Iris pigment epithelial cell (primary cell): ENCODE measurements around the gene BGN.
A peak's percentile ranks its signal among the peaks of the same experiment; 100 is the strongest.

Source experiments
- DNase-seq: peaks from one replicate; pipeline ENCODE4 v3.0.0-alpha.2; 2011; ENCODE audit warnings: low read depth

Gene BGN

GRCh38 chrX:153460826-153461225 is 34.0 kb upstream of the BGN start:
- peak; percentile 54 for DNase-seq

- no peak for DNase-seq
These were observed 32.5 kb upstream of the BGN start for GRCh38 chrX:153462291-153462690.

GRCh38 chrX:153463031-153463430 is 31.7 kb upstream of the BGN start:
- DNase-seq, result no peak

- no peak for DNase-seq
These were observed 31.2 kb upstream of the BGN start for GRCh38 chrX:153463556-153463955.

GRCh38 chrX:153464116-153464515 is 30.7 kb upstream of the BGN start:
- DNase-seq, result no peak

GRCh38 chrX:153465691-153466380 is 28.9 kb upstream of the BGN start:
- no peak for DNase-seq

GRCh38 chrX:153468008-153468580 is 26.7 kb upstream of the BGN start:
- DNase-seq, result no peak

- peak; percentile 31 for DNase-seq
These were observed 24.9 kb upstream of the BGN start for GRCh38 chrX:153469811-153470410.

GRCh38 chrX:153470411-153471363 is 24.1 kb upstream of the BGN start, which contains the start of gene HAUS7:
TSS of gene HAUS7 (minus strand) at chrX:153470576. CDS start at chrX:153470557, 19 bp downstream.
- peak; percentile 89 for DNase-seq

GRCh38 chrX:153471663-153472280 is 23.0 kb upstream of the BGN start:
- DNase-seq, result no peak

GRCh38 chrX:153473126-153473525 is 21.7 kb upstream of the BGN start:
- DNase-seq, result no peak

GRCh38 chrX:153474266-153474665 is 20.5 kb upstream of the BGN start:
- no peak for DNase-seq

- peak; percentile 45 for DNase-seq
These were observed 20.1 kb upstream of the BGN start for GRCh38 chrX:153474718-153475117.

- DNase-seq, result no peak
These were observed 19.5 kb upstream of the BGN start for GRCh38 chrX:153475271-153475670.

GRCh38 chrX:153475751-153476281 is 19.0 kb upstream of the BGN start:
- DNase-seq, result no peak

GRCh38 chrX:153476666-153477363 is 18.0 kb upstream of the BGN start:
- peak; percentile 26 for DNase-seq

- no peak for DNase-seq
These were observed 17.4 kb upstream of the BGN start for GRCh38 chrX:153477364-153477857.

- no peak for DNase-seq
These were observed 16.9 kb upstream of the BGN start for GRCh38 chrX:153477901-153478300.

- no peak for DNase-seq
These were observed 16.0 kb upstream of the BGN start for GRCh38 chrX:153478746-153479145.

GRCh38 chrX:153481043-153481442 is 13.7 kb upstream of the BGN start:
- DNase-seq, result no peak
